GM06990 (cell line): ENCODE data around the gene ZGPAT.

Source experiments
- DNase-seq: peaks from one replicate; pipeline ENCODE4 v3.0.0-alpha.2; 2011; ENCODE audit not compliant: insufficient read length; ENCODE audit errors: extremely low read depth
- H3K27me3 ChIP-seq: replicated peaks from 2 replicates; pipeline ENCODE4 v1.6.0; 2011; ENCODE audit warnings: low read length; ENCODE audit not compliant: control insufficient read depth, insufficient read depth
- H3K36me3 ChIP-seq: 2 replicates; pipeline ENCODE4 v1.5.1; 2011; ENCODE audit warnings: low read length; ENCODE audit not compliant: control insufficient read depth, insufficient read depth
- H3K4me3 ChIP-seq: replicated peaks from 2 replicates; pipeline ENCODE4 v1.5.1; 2011; ENCODE audit warnings: low read depth, mild to moderate bottlenecking, control low read depth, low read length
- CTCF ChIP-seq: IDR thresholded peaks from 2 replicates; pipeline ENCODE4 v1.5.1; 2011; ENCODE audit warnings: low read length, control low read depth, mild to moderate bottlenecking, inconsistent platforms; ENCODE audit not compliant: insufficient read depth, poor library complexity, severe bottlenecking

Gene ZGPAT

GRCh38 chr20:63750807-63751470 is 43.1 kb downstream of the ZGPAT start:
- H3K4me3 ChIP-seq, result no peak overlapping the region
- H3K27me3 ChIP-seq, result no peaks in the 10 kb centered on the region
- DNase-seq, result no peak
- H3K36me3 ChIP-seq, result no peaks in the 10 kb centered on the region; the same call in 1 of the 2 replicates
- TF ChIP-seq CTCF, result no peak

GRCh38 chr20:63751471-63752271 is 43.8 kb downstream of the ZGPAT start:
- no peaks in the 10 kb centered on the region for H3K36me3 ChIP-seq
- DNase-seq, result no peak
- no peak for TF ChIP-seq CTCF
- H3K27me3 ChIP-seq, result no peaks in the 10 kb centered on the region
- H3K4me3 ChIP-seq, result no peak overlapping the region

DNA sequence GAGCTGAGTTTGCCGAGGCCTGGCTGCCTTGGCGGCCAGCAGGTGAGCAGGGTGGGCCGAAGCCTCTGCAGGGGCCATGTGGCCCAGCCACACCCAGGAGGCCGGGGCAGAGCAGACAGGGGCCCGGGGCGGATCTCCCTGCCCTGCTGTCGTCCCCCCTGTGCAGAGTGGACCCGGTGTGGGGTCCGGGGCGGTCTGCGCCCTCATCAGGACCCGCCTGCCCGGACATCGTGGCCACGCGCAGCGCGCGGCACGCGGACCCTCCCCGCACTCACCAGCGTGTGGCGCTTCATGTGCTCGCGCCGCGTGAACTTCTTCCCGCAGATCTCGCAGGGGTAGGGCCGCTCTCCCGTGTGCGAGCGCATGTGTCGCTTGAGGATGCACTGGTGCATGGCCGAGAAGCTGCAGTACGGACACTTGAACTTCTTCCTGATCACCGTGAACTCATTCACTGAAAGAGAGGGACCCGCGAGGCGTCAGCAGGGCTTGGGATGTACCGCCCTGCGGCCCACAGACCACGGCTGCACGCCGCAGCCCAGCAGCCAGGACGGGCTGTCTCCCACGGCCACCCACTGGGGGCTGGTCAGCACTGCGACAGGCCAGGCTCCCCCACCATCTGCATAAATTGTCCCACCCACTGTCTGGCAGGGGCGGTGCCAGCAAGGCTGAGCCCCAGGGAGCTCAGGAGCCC is 44.7 kb downstream of the ZGPAT start:
- TF ChIP-seq CTCF, result no peak
- H3K4me3 ChIP-seq, result no peak overlapping the region
- no peaks in the 10 kb centered on the region for H3K27me3 ChIP-seq
- no peak for DNase-seq
- no peaks in the 10 kb centered on the region for H3K36me3 ChIP-seq

DNA sequence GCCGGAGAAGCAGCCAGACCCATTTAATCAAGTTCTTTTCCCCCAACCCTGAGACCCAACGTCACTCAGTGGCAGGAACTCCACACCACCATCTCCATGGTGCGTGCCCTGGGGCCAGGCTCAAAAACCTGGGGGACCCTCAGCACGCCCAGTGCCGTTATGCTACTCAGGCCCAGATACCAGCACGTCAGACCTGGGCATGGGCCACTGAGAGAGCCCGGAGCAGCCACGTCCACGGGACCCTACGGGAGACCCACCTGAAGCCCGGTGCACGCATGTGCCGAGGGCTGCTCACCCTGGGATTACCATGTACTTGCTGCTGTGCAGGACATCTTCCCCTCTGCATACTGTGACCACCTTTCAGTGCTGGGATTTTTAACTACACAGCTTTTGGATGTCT is 45.5 kb downstream of the ZGPAT start:
- Histone ChIP-seq H3K36me3 (no peaks in the 10 kb centered on the region), H3K4me3 (no peak overlapping the region), H3K27me3 (no peaks in the 10 kb centered on the region)
- DNase-seq, result no peak
- no peak for TF ChIP-seq CTCF

DNA sequence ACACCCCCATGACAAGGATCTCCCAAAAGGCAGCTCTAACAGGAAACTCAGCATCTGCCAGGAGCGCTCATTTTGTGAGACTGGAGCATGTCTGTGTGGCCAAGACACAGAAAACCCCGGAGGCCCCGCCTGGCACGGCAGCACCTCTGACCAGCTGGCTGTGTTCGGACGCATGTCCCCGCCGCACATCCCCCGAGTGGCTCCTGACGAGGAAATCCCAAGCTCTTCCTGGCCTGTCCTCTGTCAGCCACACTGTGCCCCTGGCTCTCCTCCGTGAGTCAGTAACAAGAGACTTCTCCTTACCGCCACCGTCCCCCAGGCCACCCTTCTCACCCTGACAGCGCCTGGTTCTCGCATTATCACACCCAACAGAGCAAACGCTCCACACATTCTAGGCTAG is 46.2 kb downstream of the ZGPAT start:
- H3K4me3 ChIP-seq, result no peak overlapping the region
- no peaks in the 10 kb centered on the region for H3K36me3 ChIP-seq
- TF ChIP-seq CTCF, result no peak
- no peak for DNase-seq
- no peaks in the 10 kb centered on the region for H3K27me3 ChIP-seq
